ENCODE results near the gene FOXP2.

DNA sequence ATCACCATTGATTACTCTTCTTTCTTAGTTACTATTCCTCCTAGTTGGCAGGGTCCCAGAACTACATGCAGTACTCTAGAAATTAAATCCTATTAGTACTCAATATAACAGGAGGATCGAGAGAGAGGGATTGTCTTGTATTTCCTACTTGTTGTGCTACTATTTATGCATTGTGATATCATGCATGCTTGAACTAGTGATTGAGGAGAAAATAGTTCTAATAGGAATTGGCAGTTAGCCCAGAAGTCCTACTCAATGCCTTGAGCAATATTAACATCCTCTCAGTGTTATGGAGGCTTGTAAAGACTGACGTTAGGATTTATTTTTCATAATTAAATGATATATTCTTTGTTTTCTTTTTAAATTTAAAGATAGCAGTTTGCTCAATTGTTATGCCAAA lies 67.4 kb downstream of the FOXP2 start:
- TF ChIP-seq POLR2AphosphoS5 (IDR thresholded peaks at IDR 0.05; ENCODE audit: low read depth, low read length) (no peak), POLR2A (IDR thresholded peaks at IDR 0.05; ENCODE audit: low read depth, low read length) (no peak), TAF1 (IDR thresholded peaks at IDR 0.05; ENCODE audit: low read depth, low read length) (no peak), POU2F2 (IDR thresholded peaks at IDR 0.05; ENCODE audit: low read depth, low read length) (no peak)

All from GM12891 (cell line).